Cardiac muscle cell (in vitro differentiated cells and primary cell): ENCODE data around the gene SUPV3L1. TPM values are rescaled to one million over a fixed set of nuclear protein-coding genes. Genes with fewer than 3 reads are reported as not detected.

Source experiments
- DNase-seq, 2 donors: peaks; one replicate each; pipeline versions ENCODE4 v3.0.0 to v3.0.0-alpha.2; 2010 to 2017; ENCODE audit warnings: low read depth in 1 of 2, low spot score in 1 of 2
- H3K27ac ChIP-seq: fragments of 200-600 bp; sonication (generic); 2 replicates; pipeline ENCODE4 v1.5.1; 2016
- H3K27me3 ChIP-seq: fragments of 200-600 bp; sonication (generic); 2 replicates; pipeline ENCODE4 v1.6.0; 2016; ENCODE audit warnings: control low read depth
- H3K36me3 ChIP-seq: fragments of 200-600 bp; sonication (generic); 2 replicates; pipeline ENCODE4 v1.5.1; 2016; ENCODE audit warnings: control low read depth
- H3K4me1 ChIP-seq: fragments of 200-600 bp; sonication (generic); 2 replicates; pipeline ENCODE4 v1.8.1; 2017; ENCODE audit warnings: low read depth, mild to moderate bottlenecking, mixed run types
- H3K4me3 ChIP-seq: fragments of 200-600 bp; sonication (generic); 2 replicates; pipeline ENCODE4 v1.5.1; 2016; ENCODE audit warnings: mild to moderate bottlenecking
- H3K9me3 ChIP-seq: fragments of 200-600 bp; sonication (generic); 2 replicates; pipeline ENCODE4 v1.5.1; 2017; ENCODE audit warnings: low read depth, mild to moderate bottlenecking, control low read depth
- polyA plus RNA-seq: library from polyadenylated mRNA; unstranded; fragments of >200 nt; fragmentation: Nextera tagmentation; extraction: Ambion mirVana; gene quantifications from 2 replicates; pipeline ENCODE4 v1.2.1, GENCODE V29; 2016
- total RNA-seq: library from RNA; depleted of rRNA; stranded (reverse); fragments of >200 nt; gene quantifications from 2 replicates; pipeline ENCODE4 v1.2.3, GENCODE V29; 2016
- TF ChIP-seq, protein P1 (sequence below): IDR thresholded peaks from 2 replicates; pipeline ENCODE4 v1.5.1; 2012; ENCODE audit warnings: low read depth, mild to moderate bottlenecking, low read length

Gene SUPV3L1
- total and polyA plus RNA-seq, 2 experiments from 2014 or later = 31.9 to 40.8 TPM

DNA sequence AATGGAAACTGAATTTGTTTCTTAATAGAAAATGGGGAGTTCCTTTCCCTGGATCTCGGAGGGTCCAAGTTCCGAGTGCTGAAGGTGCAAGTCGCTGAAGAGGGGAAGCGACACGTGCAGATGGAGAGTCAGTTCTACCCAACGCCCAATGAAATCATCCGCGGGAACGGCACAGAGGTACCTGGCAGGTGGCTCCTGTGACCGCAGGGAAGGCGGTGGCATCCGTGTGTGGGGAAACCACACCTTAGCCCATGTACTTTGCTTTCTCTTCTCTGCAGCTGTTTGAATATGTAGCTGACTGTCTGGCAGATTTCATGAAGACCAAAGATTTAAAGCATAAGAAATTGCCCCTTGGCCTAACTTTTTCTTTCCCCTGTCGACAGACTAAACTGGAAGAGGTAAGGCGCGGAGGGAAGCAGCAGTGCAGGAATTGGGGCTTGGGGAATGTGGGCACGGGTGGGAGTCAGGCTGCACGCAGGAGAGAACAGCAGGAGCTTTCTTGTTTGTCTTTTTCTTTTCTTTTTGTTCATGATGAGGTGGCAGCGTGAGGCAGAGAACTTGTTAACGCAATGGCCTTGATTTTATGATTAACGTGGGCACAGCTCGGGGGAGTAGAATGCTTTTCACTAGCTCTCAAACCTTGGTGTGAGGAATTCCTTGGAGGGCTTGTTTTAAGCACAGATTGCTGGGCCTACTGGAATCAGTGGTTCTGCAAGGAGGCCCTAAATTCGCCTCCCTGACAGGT lies 52.9 kb downstream of the SUPV3L1 start:
- no peak for DNase-seq

DNA sequence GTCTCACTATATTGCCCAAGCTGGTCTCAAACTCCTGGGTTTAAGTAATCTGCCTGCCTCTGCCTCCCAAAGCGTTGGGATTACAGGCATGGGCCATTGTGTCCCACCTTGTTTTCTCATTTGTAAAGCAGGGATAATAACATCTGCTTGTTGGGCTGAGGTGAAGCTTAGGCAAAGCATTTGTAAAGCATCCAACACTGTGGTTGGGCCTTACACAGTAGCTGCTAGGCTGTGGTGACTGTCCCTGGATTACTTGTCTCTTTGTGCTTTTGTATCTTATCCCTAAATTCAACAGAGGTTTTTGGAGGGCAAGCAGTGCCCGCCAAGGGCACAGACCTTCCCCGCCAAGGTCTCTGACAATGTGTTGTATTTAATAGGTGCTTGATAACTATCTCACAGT lies 54.4 kb downstream of the SUPV3L1 start:
- Histone ChIP-seq H3K4me1 (no peaks in the 10 kb centered on the region), H3K9me3 (no peaks in the 10 kb centered on the region), H3K36me3 (no peaks in the 10 kb centered on the region), H3K27me3 (no peaks in the 10 kb centered on the region), H3K4me3 (no peak overlapping the region), H3K27ac (no peak overlapping the region)
- DNase-seq = no peak
- TF ChIP-seq, protein P1, sequence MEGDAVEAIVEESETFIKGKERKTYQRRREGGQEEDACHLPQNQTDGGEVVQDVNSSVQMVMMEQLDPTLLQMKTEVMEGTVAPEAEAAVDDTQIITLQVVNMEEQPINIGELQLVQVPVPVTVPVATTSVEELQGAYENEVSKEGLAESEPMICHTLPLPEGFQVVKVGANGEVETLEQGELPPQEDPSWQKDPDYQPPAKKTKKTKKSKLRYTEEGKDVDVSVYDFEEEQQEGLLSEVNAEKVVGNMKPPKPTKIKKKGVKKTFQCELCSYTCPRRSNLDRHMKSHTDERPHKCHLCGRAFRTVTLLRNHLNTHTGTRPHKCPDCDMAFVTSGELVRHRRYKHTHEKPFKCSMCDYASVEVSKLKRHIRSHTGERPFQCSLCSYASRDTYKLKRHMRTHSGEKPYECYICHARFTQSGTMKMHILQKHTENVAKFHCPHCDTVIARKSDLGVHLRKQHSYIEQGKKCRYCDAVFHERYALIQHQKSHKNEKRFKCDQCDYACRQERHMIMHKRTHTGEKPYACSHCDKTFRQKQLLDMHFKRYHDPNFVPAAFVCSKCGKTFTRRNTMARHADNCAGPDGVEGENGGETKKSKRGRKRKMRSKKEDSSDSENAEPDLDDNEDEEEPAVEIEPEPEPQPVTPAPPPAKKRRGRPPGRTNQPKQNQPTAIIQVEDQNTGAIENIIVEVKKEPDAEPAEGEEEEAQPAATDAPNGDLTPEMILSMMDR = no peak

More for the DNA sequence above, 52.9 kb downstream of the SUPV3L1 start:
- no peaks in the 10 kb centered on the region for H3K9me3 ChIP-seq
- no peaks in the 10 kb centered on the region for H3K36me3 ChIP-seq
- no peak overlapping the region for H3K4me3 ChIP-seq
- H3K27me3 ChIP-seq = no peaks in the 10 kb centered on the region
- TF ChIP-seq, protein P1 = no peak
- no peaks in the 10 kb centered on the region for H3K4me1 ChIP-seq
- no peak overlapping the region for H3K27ac ChIP-seq

DNA sequence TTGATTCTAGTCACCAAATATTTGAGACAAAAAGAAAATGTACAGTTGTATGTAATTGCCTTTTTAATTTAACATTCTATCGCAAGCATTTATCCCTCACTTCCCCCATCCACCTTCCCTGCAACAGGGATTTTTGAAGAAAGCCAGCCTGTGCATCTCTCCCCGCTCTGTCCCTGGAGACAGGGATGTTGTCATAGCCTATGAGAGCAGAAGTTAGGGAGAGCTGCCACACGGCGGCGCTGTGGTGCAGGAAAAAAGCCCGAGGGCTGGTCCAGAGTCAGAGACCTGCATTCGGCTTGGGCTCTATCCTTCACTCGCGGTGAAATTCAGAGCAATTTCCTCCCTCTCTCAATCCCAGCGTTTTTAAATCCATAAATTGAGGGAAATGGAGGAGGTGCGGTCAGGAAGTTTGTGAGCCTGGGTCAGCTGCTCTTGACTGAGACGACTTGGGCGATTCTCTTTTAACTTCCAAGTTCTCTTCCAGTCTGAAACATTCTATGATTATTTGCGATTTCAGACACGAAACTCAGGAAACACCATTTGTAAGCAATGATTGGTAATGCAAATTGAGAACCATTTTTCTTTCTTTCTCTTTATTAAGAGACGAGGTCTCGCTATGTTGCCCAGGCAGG lies 57.6 kb downstream of the SUPV3L1 start:
- H3K9me3 ChIP-seq = no peaks in the 10 kb centered on the region
- no peak overlapping the region for H3K4me3 ChIP-seq
- no peaks in the 10 kb centered on the region for H3K36me3 ChIP-seq
- H3K27ac ChIP-seq = no peak overlapping the region
- H3K4me1 ChIP-seq = peaks cover 3% of the 10 kb centered on the region
- no peaks in the 10 kb centered on the region for H3K27me3 ChIP-seq
- peak; percentile 86 for DNase-seq
- TF ChIP-seq, protein P1 = peak; percentile 91

DNA sequence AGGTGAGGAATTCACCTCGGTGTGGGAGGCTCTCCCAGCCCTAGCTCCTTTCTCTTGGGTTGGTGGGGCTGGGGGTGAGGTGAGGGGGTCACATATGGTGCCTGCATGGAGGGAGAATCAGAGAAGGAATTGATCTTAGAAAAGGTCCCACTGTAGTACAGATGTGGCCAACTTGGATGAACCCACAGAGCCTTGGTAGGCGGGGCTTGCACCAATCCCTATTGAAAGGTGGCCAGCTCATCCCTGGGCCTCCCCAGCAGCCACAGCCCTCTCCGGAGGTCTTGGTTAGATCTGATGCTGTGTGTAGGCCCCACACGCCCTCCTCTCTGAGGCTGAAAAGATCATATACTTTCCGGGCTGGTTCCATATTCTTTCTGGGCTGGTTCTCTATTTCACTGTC lies 59.1 kb downstream of the SUPV3L1 start:
- DNase-seq = no peak
- Histone ChIP-seq H3K27me3 (no peaks in the 10 kb centered on the region), H3K4me3 (no peak overlapping the region), H3K36me3 (no peaks in the 10 kb centered on the region), H3K4me1 (peaks cover 7% of the 10 kb centered on the region), H3K9me3 (no peaks in the 10 kb centered on the region), H3K27ac (no peak overlapping the region)
- TF ChIP-seq, protein P1 = no peak

DNA sequence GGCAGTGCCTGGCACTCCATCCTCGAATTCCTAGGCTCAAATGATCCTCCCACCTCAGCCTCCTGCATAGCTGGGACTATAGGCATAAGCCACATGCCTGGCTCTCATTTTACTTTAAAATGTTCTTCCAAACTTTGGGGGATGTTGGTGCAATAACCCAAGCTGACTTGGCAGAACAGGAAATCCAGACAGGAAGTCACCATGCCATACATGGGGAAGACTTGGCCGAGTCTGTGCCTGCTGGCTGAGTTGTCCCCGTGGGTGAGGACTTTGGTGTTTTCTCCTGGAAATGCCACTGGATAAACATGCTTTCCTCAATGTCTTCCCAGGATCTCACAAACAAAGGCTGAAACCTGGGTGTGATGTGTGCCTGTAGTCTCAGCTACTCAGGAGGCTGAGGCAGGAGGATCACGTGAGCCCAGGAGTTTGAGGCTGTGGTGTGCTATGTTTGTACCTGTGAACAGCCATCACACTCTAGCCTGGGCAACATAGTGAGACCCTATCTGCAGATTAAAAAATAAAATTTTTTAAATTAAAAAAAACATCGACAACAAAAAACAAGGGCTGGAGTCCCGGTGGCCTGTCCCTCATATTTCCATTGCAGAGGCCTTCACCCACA lies 59.9 kb downstream of the SUPV3L1 start:
- Histone ChIP-seq H3K4me3 (no peak overlapping the region), H3K4me1 (peaks cover 7% of the 10 kb centered on the region), H3K9me3 (no peaks in the 10 kb centered on the region), H3K27ac (no peak overlapping the region), H3K36me3 (no peaks in the 10 kb centered on the region), H3K27me3 (no peaks in the 10 kb centered on the region)
- TF ChIP-seq, protein P1 = no peak
- DNase-seq = peak in 1 of 2 donors; percentile 47
